OCI-LY7 (cell line): ENCODE results near the gene RUSC1. TPM values are rescaled to one million over a fixed set of nuclear protein-coding genes. Genes with fewer than 3 reads are reported as not detected.

Source experiments
- BruUV-seq: library from RNA; stranded (reverse); fragments of 400-500 nt; replicated peaks from 2 replicates; lab custom pipeline; 2021; lab: Mats Ljungman, UMichigan
- CTCF ChIA-PET: fragments of 300-600 bp; sonication (Branson Sonifier 250); formaldehyde crosslinking; loops from one replicate; lab custom pipeline; 2022; ENCODE audit warnings: antibody characterized with exemption; ENCODE audit not compliant: unreplicated experiment; lab: Charles Lee
- POLR2A ChIA-PET: fragments of 300-600 bp; sonication (Branson Sonifier 250); formaldehyde crosslinking; loops from one replicate; lab custom pipeline; 2022; ENCODE audit warnings: antibody characterized with exemption; lab: Charles Lee
- DNase-seq: peaks from one replicate; pipeline ENCODE4 v3.0.0-alpha.2; 2015; ENCODE audit warnings: low spot score
- H2AFZ ChIP-seq: fragments of 200-600 bp; sonication (generic), shearing (Covaris generic); 2 replicates; pipeline ENCODE4 v1.6.1; 2014; ENCODE audit warnings: mild to moderate bottlenecking, antibody characterized with exemption, low read length, moderate library complexity
- H3K27ac ChIP-seq: fragments of 200-600 bp; sonication (generic); 2 replicates; pipeline ENCODE4 v1.5.1; 2014; ENCODE audit warnings: mixed run types, low read depth, mild to moderate bottlenecking, moderate library complexity, low read length, inconsistent platforms; ENCODE audit not compliant: poor library complexity, severe bottlenecking
- H3K36me3 ChIP-seq: fragments of 200-600 bp; sonication (generic); 2 replicates; pipeline ENCODE4 v1.6.1; 2014; ENCODE audit warnings: mild to moderate bottlenecking, antibody characterized with exemption, low read length, moderate library complexity, mixed read lengths; ENCODE audit not compliant: insufficient read depth
- H3K4me1 ChIP-seq: fragments of 200-600 bp; sonication (generic); 2 replicates; pipeline ENCODE4 v1.5.1; 2014; ENCODE audit warnings: mild to moderate bottlenecking, low read length; ENCODE audit not compliant: insufficient read depth, poor library complexity, severe bottlenecking
- H3K4me2 ChIP-seq: fragments of 200-600 bp; sonication (generic); 2 replicates; pipeline ENCODE4 v1.6.1; 2014; ENCODE audit warnings: mild to moderate bottlenecking, low read length
- H3K4me3 ChIP-seq: fragments of 200-600 bp; sonication (generic); 2 replicates; pipeline ENCODE4 v1.5.1; 2014; ENCODE audit warnings: mild to moderate bottlenecking, low read depth, low read length; ENCODE audit not compliant: poor library complexity, severe bottlenecking
- H3K79me2 ChIP-seq: fragments of 200-600 bp; sonication (generic); 2 replicates; pipeline ENCODE4 v1.6.1; 2016; ENCODE audit warnings: low read depth, mild to moderate bottlenecking, low read length, moderate library complexity, mixed read lengths; ENCODE audit not compliant: insufficient read depth
- H3K9me2 ChIP-seq: fragments of 200-600 bp; sonication (generic); 2 replicates; pipeline ENCODE4 v1.6.1; 2016; ENCODE audit warnings: mild to moderate bottlenecking, low read length, mixed read lengths; ENCODE audit not compliant: insufficient read depth
- H3K9me3 ChIP-seq: fragments of 200-600 bp; sonication (generic); 2 replicates; pipeline ENCODE4 v1.6.1; 2014; ENCODE audit warnings: mild to moderate bottlenecking, mixed run types, low read length, mixed read lengths
- H4K20me1 ChIP-seq: fragments of 200-600 bp; sonication (generic); 2 replicates; pipeline ENCODE4 v1.6.1; 2014; ENCODE audit warnings: mild to moderate bottlenecking, antibody characterized with exemption, low read length, moderate library complexity, mixed read lengths; ENCODE audit not compliant: insufficient read depth
- EZH2phosphoT487 ChIP-seq: fragments of 200-600 bp; sonication (generic); IDR thresholded peaks from 2 replicates; pipeline ENCODE4 v1.6.1; 2018; ENCODE audit warnings: low read depth, borderline replicate concordance, mild to moderate bottlenecking, mixed run types, antibody characterized with exemption, low read length, moderate library complexity, mixed read lengths
- intact Hi-C: fragments of 100-400 bp; cut with micrococcal nuclease; formaldehyde crosslinking; loops from one replicate; pipeline ENCODE4 v1.10.0; 2022; ENCODE audit not compliant: unreplicated experiment
- microRNA-seq: library from miRNA; unstranded; fragments of <30 nt; microRNA quantifications from one replicate; pipeline ENCODE4 v1.2.0, GENCODE V29; 2022; ENCODE audit warnings: borderline replicate concordance
- small RNA-seq: library from RNA; depleted of rRNA; stranded (forward); fragments of <200 nt; gene quantifications from one replicate; pipeline ENCODE3, GENCODE V24; 2014
- total RNA-seq, 2 experiments: library from RNA; depleted of rRNA in 1 of 2; stranded (reverse); fragments of >200 nt in 1 of 2; shearing (Covaris generic) in 1 of 2; gene quantifications; 2 replicates each; pipeline ENCODE4 v1.2.3, GENCODE V29; 2014 to 2022

RUSC1 gene
- total RNA-seq, 2 experiments from 2014 or later = 15.1 to 25.6 TPM

- Histone ChIP-seq H3K9me2 (no peaks in the 10 kb centered on the region), H3K4me2 (no peak overlapping the region), H3K9me3 (no peaks in the 10 kb centered on the region), H3K79me2 (no peaks in the 10 kb centered on the region), H3K4me3 (no peak overlapping the region), H3K27ac (no peak overlapping the region), H2AFZ (no peak overlapping the region), H3K36me3 (peaks cover 79% of the 10 kb centered on the region), H4K20me1 (no peaks in the 10 kb centered on the region), H3K4me1 (peaks cover 8% of the 10 kb centered on the region)
- no peak for TF ChIP-seq EZH2phosphoT487
- BruUV-seq = no TSS peak
- ChIA-PET POLR2A (interaction anchor here (0.6 to 0.7 kb wide), 3 partner anchors 30 to 150 kb away, joined by 5 to 8 read pairs (median 6); no protein-coding TSS in a partner anchor), CTCF (no interaction called here)
- peak; percentile 37 for DNase-seq
- intact Hi-C loops = no loop called here
Observed at GRCh38 chr1:155379631-155380090, 59.0 kb downstream of the RUSC1 start.

Small RNAs within 50 kb of the gene (microRNA-seq; reads per million reads assigned to microRNA genes)
- gene MIR555 = not detected

Small RNAs within 50 kb of the gene (small RNA-seq; reads per million reads assigned to genes)
- gene RNU6-106P = not detected

Other genes starting within 250 kb of the RUSC1 start
- gene EFNA3, start 242.1 kb upstream of the RUSC1 start, total RNA-seq (2014; rRNA removed; shearing (Covaris generic)) = 5.7 and 6.7 TPM in 2 replicates
- 4.8 and 10.8 TPM in 2 replicates for gene EFNA3, start 242.1 kb upstream of the RUSC1 start, total RNA-seq (2022)
- gene EFNA1, start 193.0 kb upstream of the RUSC1 start, total RNA-seq (2014; rRNA removed; shearing (Covaris generic)) = not detected in 2 replicates
- not detected in 2 replicates for gene EFNA1, start 193.0 kb upstream of the RUSC1 start, total RNA-seq (2022)
- 11.6 and 12.3 TPM in 2 replicates for gene SLC50A1, start 185.0 kb upstream of the RUSC1 start, total RNA-seq (2014; rRNA removed; shearing (Covaris generic))
- 46.1 and 48.0 TPM in 2 replicates for gene SLC50A1, start 185.0 kb upstream of the RUSC1 start, total RNA-seq (2022)
- gene DPM3, start 180.4 kb upstream of the RUSC1 start, total RNA-seq (2014; rRNA removed; shearing (Covaris generic)) = 32.5 and 41.8 TPM in 2 replicates
- gene DPM3, start 180.4 kb upstream of the RUSC1 start, total RNA-seq (2022) = 56.2 and 65.9 TPM in 2 replicates
- gene KRTCAP2, start 147.6 kb upstream of the RUSC1 start, total RNA-seq (2014; rRNA removed; shearing (Covaris generic)) = 80.5 and 128 TPM in 2 replicates
- 141 and 166 TPM in 2 replicates for gene KRTCAP2, start 147.6 kb upstream of the RUSC1 start, total RNA-seq (2022)
- gene TRIM46, start 147.0 kb upstream of the RUSC1 start, total RNA-seq (2014; rRNA removed; shearing (Covaris generic)) = 1.3 and 3.1 TPM in 2 replicates
- 3.9 and 4.5 TPM in 2 replicates for gene TRIM46, start 147.0 kb upstream of the RUSC1 start, total RNA-seq (2022)
- gene THBS3, start 113.0 kb upstream of the RUSC1 start, total RNA-seq (2014; rRNA removed; shearing (Covaris generic)) = 6.9 and 11.1 TPM in 2 replicates
- gene THBS3, start 113.0 kb upstream of the RUSC1 start, total RNA-seq (2022) = 28.7 and 37.1 TPM in 2 replicates
- 67.6 and 70.2 TPM in 2 replicates for gene MTX1, start 112.2 kb upstream of the RUSC1 start, total RNA-seq (2014; rRNA removed; shearing (Covaris generic))
- 43.9 and 45.7 TPM in 2 replicates for gene MTX1, start 112.2 kb upstream of the RUSC1 start, total RNA-seq (2022)
- 6.6 and 9.1 TPM in 2 replicates for gene ENTREP3, start 65.4 kb upstream of the RUSC1 start, total RNA-seq (2014; rRNA removed; shearing (Covaris generic))
- 53.1 and 59.3 TPM in 2 replicates for gene ENTREP3, start 65.4 kb upstream of the RUSC1 start, total RNA-seq (2022)
- 45.4 and 58.3 TPM in 2 replicates for gene SCAMP3, start 58.5 kb upstream of the RUSC1 start, total RNA-seq (2014; rRNA removed; shearing (Covaris generic))
- gene SCAMP3, start 58.5 kb upstream of the RUSC1 start, total RNA-seq (2022) = 66.0 and 74.7 TPM in 2 replicates
- gene CLK2, start 47.4 kb upstream of the RUSC1 start, total RNA-seq (2014; rRNA removed; shearing (Covaris generic)) = 59.8 and 96.7 TPM in 2 replicates
- 107 and 121 TPM in 2 replicates for gene CLK2, start 47.4 kb upstream of the RUSC1 start, total RNA-seq (2022)
- 4.9 and 6.7 TPM in 2 replicates for gene HCN3, start 43.4 kb upstream of the RUSC1 start, total RNA-seq (2014; rRNA removed; shearing (Covaris generic))
- gene HCN3, start 43.4 kb upstream of the RUSC1 start, total RNA-seq (2022) = 19.0 and 19.2 TPM in 2 replicates
- gene PKLR, start 19.5 kb upstream of the RUSC1 start, total RNA-seq (2014; rRNA removed; shearing (Covaris generic)) = 0.19 TPM in 1 of 2 replicates, not detected in the other
- 0.18 and 0.51 TPM in 2 replicates for gene PKLR, start 19.5 kb upstream of the RUSC1 start, total RNA-seq (2022)
- gene FDPS, start 12.0 kb upstream of the RUSC1 start, total RNA-seq (2014; rRNA removed; shearing (Covaris generic)) = 254 and 263 TPM in 2 replicates
- gene FDPS, start 12.0 kb upstream of the RUSC1 start, total RNA-seq (2022) = 492 and 531 TPM in 2 replicates
- gene ASH1L, start 241.9 kb downstream of the RUSC1 start, total RNA-seq (2014; rRNA removed; shearing (Covaris generic)) = 33.2 and 34.4 TPM in 2 replicates
- gene ASH1L, start 241.9 kb downstream of the RUSC1 start, total RNA-seq (2022) = 49.6 and 54.8 TPM in 2 replicates